B cell (primary cell): ENCODE measurements around the gene TRIM31. TPM values are rescaled to one million over a fixed set of nuclear protein-coding genes. Genes with fewer than 3 reads are reported as not detected.
"Not testable (repeated sequence)": the region's sequence is repeated elsewhere in the genome, so short reads cannot be mapped to it uniquely, and the experiment has no call there.

Experiments used
- ATAC-seq: fragments of 200-7000 bp; cut with Tn5 transposase; one replicate; pipeline ENCODE4 v1.10.0; 2021; ENCODE audit warnings: low read depth, mild to moderate bottlenecking, moderate number of reproducible peaks, moderate library complexity
- CTCF ChIA-PET: fragments of 350-600 bp; sonication (Branson Sonifier 250); formaldehyde crosslinking; loops from one replicate; lab custom pipeline; 2021; ENCODE audit warnings: antibody characterized with exemption, inconsistent platforms; lab: Charles Lee
- POLR2A ChIA-PET: fragments of 350-600 bp; sonication (Branson Sonifier 250); formaldehyde crosslinking; loops from one replicate; lab custom pipeline; 2021; ENCODE audit warnings: antibody characterized with exemption; lab: Charles Lee
- DNase-seq: peaks from one replicate; pipeline ENCODE4 v3.0.0; 2013
- H2AFZ ChIP-seq: 2 replicates; pipeline ENCODE4 v1.6.1; 2012; ENCODE audit warnings: mild to moderate bottlenecking, low read depth, low read length; ENCODE audit not compliant: insufficient read depth, poor library complexity, severe bottlenecking
- H3K27ac ChIP-seq, 2 donors: 1 replicate in 1 of 2; 2 replicates in 1 of 2; pipeline ENCODE4 v1.5.1; 2012 to 2013; ENCODE audit warnings: low read length in 2 of 2, mild to moderate bottlenecking in 2 of 2, moderate library complexity in 1 of 2
- H3K27me3 ChIP-seq, 4 experiments: fragments of 200-600 bp in 1 of 4; sonication (generic) in 1 of 4; replicated peaks in 1 of 4; 1 replicate in 2 of 4; 2 replicates in 2 of 4; pipeline versions ENCODE4 v1.6.1 to v1.7.0; 2013 to 2016; ENCODE audit warnings: low read length in 3 of 4, mild to moderate bottlenecking in 2 of 4, mixed read lengths in 1 of 4, moderate library complexity in 1 of 4; ENCODE audit not compliant: insufficient read depth in 4 of 4, control insufficient read depth in 3 of 4; ENCODE audit errors: control extremely low read depth in 1 of 4
- H3K36me3 ChIP-seq, 2 experiments: replicated peaks in 1 of 2; 1 replicate in 1 of 2; 2 replicates in 1 of 2; pipeline versions ENCODE4 v1.6.1 to v1.7.1; 2013; ENCODE audit warnings: low read length in 1 of 2; ENCODE audit not compliant: insufficient read depth in 2 of 2, control insufficient read depth in 1 of 2; ENCODE audit errors: control extremely low read depth in 1 of 2, extremely low read depth in 1 of 2
- H3K4me1 ChIP-seq, 2 donors: fragments of 200-600 bp in 1 of 2; sonication (generic) in 1 of 2; 1 replicate in 1 of 2; 2 replicates in 1 of 2; pipeline versions ENCODE4 v1.5.1 to v1.6.1; 2013 to 2017; ENCODE audit warnings: low read length in 2 of 2; ENCODE audit not compliant: control insufficient read depth in 2 of 2, insufficient read depth in 2 of 2
- H3K4me2 ChIP-seq: replicated peaks from 2 replicates; pipeline ENCODE3; 2012; ENCODE audit warnings: mild to moderate bottlenecking, low read depth, low read length; ENCODE audit not compliant: poor library complexity, severe bottlenecking
- H3K4me3 ChIP-seq, 5 experiments: fragments of 200-600 bp in 1 of 5; sonication (generic) in 1 of 5; 1 replicate in 3 of 5; 2 replicates in 2 of 5; pipeline versions ENCODE4 v1.5.1 to v1.7.0; 2011 to 2016; ENCODE audit warnings: low read length in 4 of 5, mild to moderate bottlenecking in 4 of 5, low read depth in 2 of 5, control low read depth in 1 of 5, moderate library complexity in 1 of 5; ENCODE audit not compliant: insufficient read depth in 1 of 5; ENCODE audit errors: control extremely low read depth in 1 of 5, extremely low read depth in 1 of 5
- H3K79me2 ChIP-seq: fragments of 200-600 bp; sonication (generic); one replicate; pipeline ENCODE4 v1.6.0; 2016; ENCODE audit warnings: low read length; ENCODE audit not compliant: control insufficient read depth, insufficient read depth
- H3K9ac ChIP-seq: fragments of 200-600 bp; sonication (generic); 2 replicates; pipeline ENCODE4 v1.6.1; 2017; ENCODE audit warnings: mild to moderate bottlenecking, low read length, moderate library complexity
- H3K9me3 ChIP-seq, 3 donors: one replicate each; pipeline versions ENCODE4 v1.6.1 to v1.7.1; 2013; ENCODE audit warnings: low read length in 2 of 3; ENCODE audit not compliant: control insufficient read depth in 2 of 3, insufficient read depth in 1 of 3; ENCODE audit errors: control extremely low read depth in 1 of 3
- H4K20me1 ChIP-seq: 2 replicates; pipeline ENCODE4 v1.6.0; 2012; ENCODE audit warnings: mild to moderate bottlenecking, low read length; ENCODE audit not compliant: insufficient read depth, control insufficient read depth, poor library complexity, severe bottlenecking
- H3K27ac Mint-ChIP-seq: one replicate; pipeline ENCODE4 v1.8.0; 2021; ENCODE audit warnings: mixed read lengths
- H3K27me3 Mint-ChIP-seq: one replicate; pipeline ENCODE4 v1.8.0; 2021; ENCODE audit warnings: mixed read lengths
- H3K4me1 Mint-ChIP-seq: one replicate; pipeline ENCODE4 v1.8.0; 2021; ENCODE audit warnings: mixed read lengths
- H3K4me3 Mint-ChIP-seq: one replicate; pipeline ENCODE4 v1.8.0; 2021; ENCODE audit warnings: mixed read lengths
- H3K9me3 Mint-ChIP-seq: one replicate; pipeline ENCODE4 v1.8.0; 2022; ENCODE audit warnings: mixed read lengths; ENCODE audit not compliant: insufficient read depth
- CTCF ChIP-seq: fragments of 200-600 bp; IDR thresholded peaks from one replicate; pipeline ENCODE4 v1.8.0; 2022; ENCODE audit warnings: antibody characterized with exemption, mild to moderate bottlenecking
- EZH2 ChIP-seq: IDR thresholded peaks from 2 replicates; pipeline ENCODE4 v1.6.1; 2012; ENCODE audit warnings: borderline replicate concordance, low read depth, mild to moderate bottlenecking, moderate library complexity, low read length; ENCODE audit not compliant: insufficient read depth, poor library complexity, severe bottlenecking
- WGBS: methylation state at CpG from one replicate; pipeline ENCODE4 v1.1.5; 2013; ENCODE audit warnings: missing lambda C conversion rate; ENCODE audit not compliant: insufficient coverage; 5-methylcytosine and 5-hydroxymethylcytosine counted together
- intact Hi-C: fragments of 100-400 bp; cut with micrococcal nuclease; formaldehyde crosslinking; loops from one replicate; pipeline ENCODE4 v1.10.0; 2022
- polyA plus RNA-seq: library from polyadenylated mRNA; depleted of rRNA; stranded (reverse); fragments of >200 nt; gene quantifications from 2 replicates; pipeline ENCODE4 v1.2.3, GENCODE V29; 2012
- total RNA-seq, 2 donors: library from RNA; stranded (reverse); fragments of 120-200 nt in 1 of 2; gene quantifications; 1 replicate in 1 of 2; 2 replicates in 1 of 2; pipeline versions ENCODE4 v1.2.3 to v1.2.4, GENCODE V29; 2013 to 2022

The TRIM31 gene
- total and polyA plus RNA-seq, 2 donors (not counting 1 experiment from before 2014, with no cell fraction given): not detected

GRCh38 chr6:30143780-30144179, 30.9 kb upstream of the TRIM31 start:
- ChIA-PET POLR2A (no interaction called here), CTCF (interaction anchor here (1.1 to 2.0 kb wide), 3 partner anchors 11 to 40 kb away, joined by 5 to 12 read pairs (median 9); no protein-coding TSS in a partner anchor)
- H3K79me2 ChIP-seq: no peaks in the 10 kb centered on the region
- peaks cover 0 to 30% (median 7%) of the 10 kb centered on the region in 4 experiments for H3K27me3 ChIP-seq
- intact Hi-C loops: no loop called here
- no peaks in the 10 kb centered on the region for H3K4me1 ChIP-seq
- no peak for TF ChIP-seq EZH2
- TF ChIP-seq CTCF: no peak
- H3K27ac ChIP-seq: no peak overlapping the region
- no peak for ATAC-seq
- H3K4me3 ChIP-seq: no peak overlapping the region
- 100% methylated on average over 2 of the region's 2 CpGs for WGBS
- H3K4me3 Mint-ChIP-seq: no peak overlapping the region
- H2AFZ ChIP-seq: no peak overlapping the region
- no peaks in the 10 kb centered on the region for H3K9me3 Mint-ChIP-seq
- no peaks in the 10 kb centered on the region for H4K20me1 ChIP-seq
- H3K4me2 ChIP-seq: no peak overlapping the region
- DNase-seq: no peak
- H3K27ac Mint-ChIP-seq: no peak overlapping the region
- no peaks in the 10 kb centered on the region for H3K9me3 ChIP-seq
- peaks cover 46% of the 10 kb centered on the region for H3K27me3 Mint-ChIP-seq
- no peak overlapping the region for H3K9ac ChIP-seq
- H3K36me3 ChIP-seq: no peaks in the 10 kb centered on the region
- no peaks in the 10 kb centered on the region for H3K4me1 Mint-ChIP-seq

- Mint-ChIP-seq H3K27ac (no peak overlapping the region), H3K27me3 (peaks cover 41% of the 10 kb centered on the region), H3K9me3 (no peaks in the 10 kb centered on the region), H3K4me1 (no peaks in the 10 kb centered on the region), H3K4me3 (no peak overlapping the region)
- H3K9ac ChIP-seq: no peak overlapping the region
- POLR2A ChIA-PET: no interaction called here
- DNase-seq: no peak
- CTCF ChIA-PET: interaction anchor here (1.1 to 2.0 kb wide), 2 partner anchors 12 to 39 kb away, joined by 9 to 12 read pairs; no protein-coding TSS in a partner anchor
- H3K79me2 ChIP-seq: no peaks in the 10 kb centered on the region
- no peak overlapping the region for H3K27ac ChIP-seq
- intact Hi-C loops: no loop called here
- H3K4me3 ChIP-seq: no peak overlapping the region
- no peaks in the 10 kb centered on the region for H3K36me3 ChIP-seq
- no peaks in the 10 kb centered on the region for H3K9me3 ChIP-seq
- no peak overlapping the region for H3K4me2 ChIP-seq
- H4K20me1 ChIP-seq: no peaks in the 10 kb centered on the region
- peaks cover 0 to 26% (median 9%) of the 10 kb centered on the region in 4 experiments for H3K27me3 ChIP-seq
- no peak for ATAC-seq
- H2AFZ ChIP-seq: no peak overlapping the region
- TF ChIP-seq CTCF (no peak), EZH2 (no peak)
- no peaks in the 10 kb centered on the region for H3K4me1 ChIP-seq
- no CpG with 5 or more reads among the region's 3 CpGs for WGBS
Observed at GRCh38 chr6:30142665-30143064, 29.8 kb upstream of the TRIM31 start.

GRCh38 chr6:30140240-30140639, 27.4 kb upstream of the TRIM31 start:
- H3K4me1 Mint-ChIP-seq, H2AFZ ChIP-seq, H3K9me3 Mint-ChIP-seq, H3K4me2 ChIP-seq, H3K4me3 ChIP-seq, H3K36me3 ChIP-seq, H3K27ac Mint-ChIP-seq, H4K20me1 ChIP-seq, H3K4me3 Mint-ChIP-seq, H3K9me3 ChIP-seq, intact Hi-C loops, H3K27ac ChIP-seq, H3K4me1 ChIP-seq, H3K79me2 ChIP-seq, ATAC-seq, H3K9ac ChIP-seq, POLR2A ChIA-PET, DNase-seq: not testable (repeated sequence)
- peaks cover 47% of the 10 kb centered on the region for H3K27me3 Mint-ChIP-seq
- CTCF ChIA-PET: interaction anchor here (1.7 kb wide), 1 partner anchor 9 kb away, joined by 6 read pairs; no protein-coding TSS in a partner anchor
- H3K27me3 ChIP-seq: peaks cover 0 to 21% (median 12%) of the 10 kb centered on the region in 4 experiments
- 82% methylated on average over 3 of the region's 8 CpGs for WGBS
